GM23338 (cell line): ENCODE data around the gene MEPE. TPM values are rescaled to one million over a fixed set of nuclear protein-coding genes. Genes with fewer than 3 reads are reported as not detected.

ENCODE experiments used
- ATAC-seq: fragments of 200-7000 bp; cut with Tn5 transposase; 3 replicates; pipeline ENCODE4 v1.9.1; 2020
- DNase-seq: peaks from one replicate; pipeline ENCODE4 v3.0.0-alpha.2; 2015; ENCODE audit warnings: low spot score
- H2AFZ ChIP-seq: fragments of 200-600 bp; sonication (generic); 2 replicates; pipeline ENCODE4 v1.8.0; 2016; ENCODE audit warnings: antibody characterized with exemption, mild to moderate bottlenecking, moderate library complexity
- H3F3A ChIP-seq: fragments of 200-600 bp; sonication (generic); replicated peaks from 2 replicates; pipeline ENCODE4 v1.8.0; 2017; ENCODE audit warnings: antibody characterized with exemption, mixed run types, low read depth
- H3K27ac ChIP-seq: fragments of 200-600 bp; sonication (generic); 2 replicates; pipeline ENCODE4 v1.6.1; 2016; ENCODE audit warnings: low read depth
- H3K27me3 ChIP-seq: fragments of 200-600 bp; sonication (generic); 2 replicates; pipeline ENCODE4 v1.8.0; 2016; ENCODE audit warnings: mild to moderate bottlenecking, mixed run types, moderate library complexity; ENCODE audit not compliant: insufficient read depth
- H3K36me3 ChIP-seq: fragments of 200-600 bp; sonication (generic); 2 replicates; pipeline ENCODE4 v1.8.0; 2016; ENCODE audit warnings: mild to moderate bottlenecking; ENCODE audit not compliant: insufficient read depth
- H3K4me1 ChIP-seq: fragments of 200-600 bp; sonication (generic); 2 replicates; pipeline ENCODE4 v1.8.0; 2016; ENCODE audit warnings: mild to moderate bottlenecking, moderate library complexity; ENCODE audit not compliant: insufficient read depth
- H3K4me2 ChIP-seq: fragments of 200-600 bp; sonication (generic); 2 replicates; pipeline ENCODE4 v1.7.1; 2017; ENCODE audit warnings: mixed run types
- H3K4me3 ChIP-seq: fragments of 200-600 bp; sonication (generic); 2 replicates; pipeline ENCODE4 v1.6.1; 2016; ENCODE audit warnings: mixed run types
- H3K79me2 ChIP-seq: fragments of 200-600 bp; sonication (generic); replicated peaks from 2 replicates; pipeline ENCODE4 v1.8.0; 2017; ENCODE audit warnings: mild to moderate bottlenecking; ENCODE audit not compliant: insufficient read depth
- H3K9me2 ChIP-seq: fragments of 200-600 bp; sonication (generic); 2 replicates; pipeline ENCODE4 v1.8.0; 2017; ENCODE audit not compliant: insufficient read depth
- H4K20me1 ChIP-seq: fragments of 200-600 bp; sonication (generic); replicated peaks from 2 replicates; pipeline ENCODE4 v1.8.0; 2017; ENCODE audit warnings: mild to moderate bottlenecking; ENCODE audit not compliant: insufficient read depth
- H3K27ac Mint-ChIP-seq: 2 replicates; pipeline ENCODE4 v1.8.0; 2020; ENCODE audit warnings: inconsistent platforms, mild to moderate bottlenecking, moderate library complexity, mixed read lengths
- H3K27me3 Mint-ChIP-seq: 3 replicates; pipeline ENCODE4 v1.8.0; 2022; ENCODE audit warnings: low read depth, mild to moderate bottlenecking, moderate library complexity, mixed read lengths, inconsistent platforms; ENCODE audit not compliant: insufficient read depth, poor library complexity
- H3K36me3 Mint-ChIP-seq: 3 replicates; pipeline ENCODE4 v1.8.0; 2021; ENCODE audit warnings: low read depth, mild to moderate bottlenecking, inconsistent platforms, moderate library complexity, mixed read lengths
- H3K4me1 Mint-ChIP-seq: 3 replicates; pipeline ENCODE4 v1.8.0; 2020; ENCODE audit warnings: mild to moderate bottlenecking, inconsistent platforms, mixed read lengths
- H3K4me3 Mint-ChIP-seq: 3 replicates; pipeline ENCODE4 v1.8.0; 2021; ENCODE audit warnings: moderate library complexity, mild to moderate bottlenecking, inconsistent platforms, mixed read lengths
- H3K9me3 Mint-ChIP-seq: 3 replicates; pipeline ENCODE4 v1.8.0; 2020; ENCODE audit warnings: moderate library complexity, mild to moderate bottlenecking, inconsistent platforms, mixed read lengths
- CREB1 ChIP-seq: fragments of 250-450 bp; sonication (Bioruptor Pico); IDR thresholded peaks from 2 replicates; pipeline ENCODE4 v1.5.0; 2020; ENCODE audit warnings: low read depth, mild to moderate bottlenecking, moderate library complexity
- EZH2 ChIP-seq: fragments of 200-600 bp; sonication (generic); IDR thresholded peaks from one replicate; pipeline ENCODE4 v1.8.0; 2017; ENCODE audit warnings: antibody characterized with exemption, mild to moderate bottlenecking, low read depth; ENCODE audit not compliant: unreplicated experiment
- JUNB ChIP-seq: IDR thresholded peaks from one replicate; pipeline ENCODE4 v1.6.1; 2016; ENCODE audit warnings: antibody characterized with exemption; ENCODE audit not compliant: unreplicated experiment
- POLR2AphosphoS5 ChIP-seq: IDR thresholded peaks from 2 replicates; pipeline ENCODE4 v1.6.1; 2016; ENCODE audit warnings: antibody characterized with exemption, low read depth
- STAT1 ChIP-seq: IDR thresholded peaks from one replicate; pipeline ENCODE4 v1.6.1; 2016; ENCODE audit warnings: antibody characterized with exemption; ENCODE audit not compliant: unreplicated experiment
- ZNF114 ChIP-seq: fragments of 250-450 bp; sonication (Bioruptor Pico); IDR thresholded peaks from 2 replicates; pipeline ENCODE4 v1.5.0; 2020; ENCODE audit warnings: mild to moderate bottlenecking, moderate library complexity
- ZNF331 ChIP-seq: fragments of 250-450 bp; sonication (Bioruptor Pico); IDR thresholded peaks from 2 replicates; pipeline ENCODE4 v1.5.0; 2020; ENCODE audit warnings: low read depth, mild to moderate bottlenecking, moderate library complexity
- polyA plus RNA-seq: library from polyadenylated mRNA; unstranded; fragments of >200 nt; fragmentation: Nextera tagmentation; extraction: Ambion mirVana; gene quantifications from 2 replicates; pipeline ENCODE4 v1.2.1, GENCODE V29; 2016
- total RNA-seq: library from RNA; depleted of rRNA; stranded (reverse); fragments of >200 nt; shearing (Covaris generic); gene quantifications from 2 replicates; pipeline ENCODE4 v1.2.3, GENCODE V29; 2014
- TF ChIP-seq, protein P1 (sequence below): IDR thresholded peaks from 2 replicates; pipeline ENCODE4 v1.6.1; 2016; ENCODE audit warnings: antibody characterized with exemption
- TF ChIP-seq, protein P2 (sequence below): fragments of 250-450 bp; sonication (Bioruptor Pico); IDR thresholded peaks from 2 replicates; pipeline ENCODE4 v1.5.0; 2020; ENCODE audit warnings: mild to moderate bottlenecking, moderate library complexity

Gene MEPE
- total and polyA plus RNA-seq, 2 experiments from 2014 or later: not detected

DNA sequence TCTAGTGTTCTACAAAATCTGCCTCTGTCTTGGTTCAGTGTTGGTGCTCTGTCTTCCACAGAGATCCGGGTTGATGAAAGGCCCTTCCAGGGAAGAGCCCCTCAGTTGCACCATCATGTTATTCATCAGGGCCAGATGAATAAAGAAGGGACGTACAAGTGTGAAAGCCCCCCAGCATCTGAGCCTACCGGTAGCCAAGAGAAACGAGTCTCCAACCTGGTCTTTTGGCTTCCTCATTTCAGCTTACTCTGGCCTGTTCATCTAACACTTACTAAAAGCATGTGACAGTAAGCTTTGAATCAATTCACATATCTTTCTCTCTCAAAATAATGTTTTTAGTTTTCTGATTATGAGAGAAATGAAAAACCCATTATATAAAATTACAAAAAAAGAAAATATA, 19.2 kb downstream of the MEPE start:
- no peak overlapping the region for H3K27ac ChIP-seq
- H3K36me3 ChIP-seq: no peaks in the 10 kb centered on the region
- H3K4me2 ChIP-seq: no peak overlapping the region
- H3K27me3 ChIP-seq: no peaks in the 10 kb centered on the region
- peaks cover 44% of the 10 kb centered on the region for H3K4me1 Mint-ChIP-seq
- no peaks in the 10 kb centered on the region for H3F3A ChIP-seq
- H3K4me3 Mint-ChIP-seq: no peak overlapping the region
- H2AFZ ChIP-seq: no peak overlapping the region
- H3K36me3 Mint-ChIP-seq: no peaks in the 10 kb centered on the region
- peaks cover 17% of the 10 kb centered on the region for H3K4me1 ChIP-seq
- no peak for DNase-seq
- no peaks in the 10 kb centered on the region for H3K9me2 ChIP-seq
- no peaks in the 10 kb centered on the region for H3K79me2 ChIP-seq
- no peaks in the 10 kb centered on the region for H4K20me1 ChIP-seq
- peaks cover 3% of the 10 kb centered on the region for H3K27me3 Mint-ChIP-seq
- no peak overlapping the region for H3K27ac Mint-ChIP-seq
- ATAC-seq: no peak
- no peaks in the 10 kb centered on the region for H3K9me3 Mint-ChIP-seq
- no peak overlapping the region for H3K4me3 ChIP-seq
- TF ChIP-seq, protein P1, sequence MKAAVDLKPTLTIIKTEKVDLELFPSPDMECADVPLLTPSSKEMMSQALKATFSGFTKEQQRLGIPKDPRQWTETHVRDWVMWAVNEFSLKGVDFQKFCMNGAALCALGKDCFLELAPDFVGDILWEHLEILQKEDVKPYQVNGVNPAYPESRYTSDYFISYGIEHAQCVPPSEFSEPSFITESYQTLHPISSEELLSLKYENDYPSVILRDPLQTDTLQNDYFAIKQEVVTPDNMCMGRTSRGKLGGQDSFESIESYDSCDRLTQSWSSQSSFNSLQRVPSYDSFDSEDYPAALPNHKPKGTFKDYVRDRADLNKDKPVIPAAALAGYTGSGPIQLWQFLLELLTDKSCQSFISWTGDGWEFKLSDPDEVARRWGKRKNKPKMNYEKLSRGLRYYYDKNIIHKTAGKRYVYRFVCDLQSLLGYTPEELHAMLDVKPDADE: no peak
- TF ChIP-seq CREB1: no peak
- no peak for TF ChIP-seq STAT1
- no peak for TF ChIP-seq ZNF331 (CRISPR knock-in tag)
- no peak for TF ChIP-seq JUNB
- TF ChIP-seq, protein P2, sequence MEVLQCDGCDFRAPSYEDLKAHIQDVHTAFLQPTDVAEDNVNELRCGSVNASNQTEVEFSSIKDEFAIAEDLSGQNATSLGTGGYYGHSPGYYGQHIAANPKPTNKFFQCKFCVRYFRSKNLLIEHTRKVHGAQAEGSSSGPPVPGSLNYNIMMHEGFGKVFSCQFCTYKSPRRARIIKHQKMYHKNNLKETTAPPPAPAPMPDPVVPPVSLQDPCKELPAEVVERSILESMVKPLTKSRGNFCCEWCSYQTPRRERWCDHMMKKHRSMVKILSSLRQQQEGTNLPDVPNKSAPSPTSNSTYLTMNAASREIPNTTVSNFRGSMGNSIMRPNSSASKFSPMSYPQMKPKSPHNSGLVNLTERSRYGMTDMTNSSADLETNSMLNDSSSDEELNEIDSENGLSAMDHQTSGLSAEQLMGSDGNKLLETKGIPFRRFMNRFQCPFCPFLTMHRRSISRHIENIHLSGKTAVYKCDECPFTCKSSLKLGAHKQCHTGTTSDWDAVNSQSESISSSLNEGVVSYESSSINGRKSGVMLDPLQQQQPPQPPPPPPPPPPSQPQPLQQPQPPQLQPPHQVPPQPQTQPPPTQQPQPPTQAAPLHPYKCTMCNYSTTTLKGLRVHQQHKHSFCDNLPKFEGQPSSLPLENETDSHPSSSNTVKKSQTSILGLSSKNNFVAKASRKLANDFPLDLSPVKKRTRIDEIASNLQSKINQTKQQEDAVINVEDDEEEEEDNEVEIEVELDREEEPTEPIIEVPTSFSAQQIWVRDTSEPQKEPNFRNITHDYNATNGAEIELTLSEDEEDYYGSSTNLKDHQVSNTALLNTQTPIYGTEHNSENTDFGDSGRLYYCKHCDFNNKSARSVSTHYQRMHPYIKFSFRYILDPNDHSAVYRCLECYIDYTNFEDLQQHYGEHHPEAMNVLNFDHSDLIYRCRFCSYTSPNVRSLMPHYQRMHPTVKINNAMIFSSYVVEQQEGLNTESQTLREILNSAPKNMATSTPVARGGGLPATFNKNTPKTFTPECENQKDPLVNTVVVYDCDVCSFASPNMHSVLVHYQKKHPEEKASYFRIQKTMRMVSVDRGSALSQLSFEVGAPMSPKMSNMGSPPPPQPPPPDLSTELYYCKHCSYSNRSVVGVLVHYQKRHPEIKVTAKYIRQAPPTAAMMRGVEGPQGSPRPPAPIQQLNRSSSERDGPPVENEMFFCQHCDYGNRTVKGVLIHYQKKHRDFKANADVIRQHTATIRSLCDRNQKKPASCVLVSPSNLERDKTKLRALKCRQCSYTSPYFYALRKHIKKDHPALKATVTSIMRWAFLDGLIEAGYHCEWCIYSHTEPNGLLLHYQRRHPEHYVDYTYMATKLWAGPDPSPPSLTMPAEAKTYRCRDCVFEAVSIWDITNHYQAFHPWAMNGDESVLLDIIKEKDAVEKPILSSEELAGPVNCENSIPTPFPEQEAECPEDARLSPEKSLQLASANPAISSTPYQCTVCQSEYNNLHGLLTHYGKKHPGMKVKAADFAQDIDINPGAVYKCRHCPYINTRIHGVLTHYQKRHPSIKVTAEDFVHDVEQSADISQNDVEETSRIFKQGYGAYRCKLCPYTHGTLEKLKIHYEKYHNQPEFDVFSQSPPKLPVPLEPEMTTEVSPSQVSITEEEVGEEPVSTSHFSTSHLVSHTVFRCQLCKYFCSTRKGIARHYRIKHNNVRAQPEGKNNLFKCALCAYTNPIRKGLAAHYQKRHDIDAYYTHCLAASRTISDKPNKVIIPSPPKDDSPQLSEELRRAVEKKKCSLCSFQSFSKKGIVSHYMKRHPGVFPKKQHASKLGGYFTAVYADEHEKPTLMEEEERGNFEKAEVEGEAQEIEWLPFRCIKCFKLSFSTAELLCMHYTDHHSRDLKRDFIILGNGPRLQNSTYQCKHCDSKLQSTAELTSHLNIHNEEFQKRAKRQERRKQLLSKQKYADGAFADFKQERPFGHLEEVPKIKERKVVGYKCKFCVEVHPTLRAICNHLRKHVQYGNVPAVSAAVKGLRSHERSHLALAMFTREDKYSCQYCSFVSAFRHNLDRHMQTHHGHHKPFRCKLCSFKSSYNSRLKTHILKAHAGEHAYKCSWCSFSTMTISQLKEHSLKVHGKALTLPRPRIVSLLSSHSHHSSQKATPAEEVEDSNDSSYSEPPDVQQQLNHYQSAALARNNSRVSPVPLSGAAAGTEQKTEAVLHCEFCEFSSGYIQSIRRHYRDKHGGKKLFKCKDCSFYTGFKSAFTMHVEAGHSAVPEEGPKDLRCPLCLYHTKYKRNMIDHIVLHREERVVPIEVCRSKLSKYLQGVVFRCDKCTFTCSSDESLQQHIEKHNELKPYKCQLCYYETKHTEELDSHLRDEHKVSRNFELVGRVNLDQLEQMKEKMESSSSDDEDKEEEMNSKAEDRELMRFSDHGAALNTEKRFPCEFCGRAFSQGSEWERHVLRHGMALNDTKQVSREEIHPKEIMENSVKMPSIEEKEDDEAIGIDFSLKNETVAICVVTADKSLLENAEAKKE (CRISPR knock-in tag): no peak
- TF ChIP-seq EZH2: no peak
- TF ChIP-seq POLR2AphosphoS5: no peak
- no peak for TF ChIP-seq ZNF114
